GM19467 (cell line): Measurements from ENCODE around the gene INPP4B.

Experiments used
- ATAC-seq: cut with Tn5 transposase; IDR thresholded peaks from one replicate; pipeline ENCODE4 v1.9.1; 2021; ENCODE audit warnings: mild to moderate bottlenecking, moderate library complexity; ENCODE audit not compliant: unreplicated experiment

INPP4B gene

DNA sequence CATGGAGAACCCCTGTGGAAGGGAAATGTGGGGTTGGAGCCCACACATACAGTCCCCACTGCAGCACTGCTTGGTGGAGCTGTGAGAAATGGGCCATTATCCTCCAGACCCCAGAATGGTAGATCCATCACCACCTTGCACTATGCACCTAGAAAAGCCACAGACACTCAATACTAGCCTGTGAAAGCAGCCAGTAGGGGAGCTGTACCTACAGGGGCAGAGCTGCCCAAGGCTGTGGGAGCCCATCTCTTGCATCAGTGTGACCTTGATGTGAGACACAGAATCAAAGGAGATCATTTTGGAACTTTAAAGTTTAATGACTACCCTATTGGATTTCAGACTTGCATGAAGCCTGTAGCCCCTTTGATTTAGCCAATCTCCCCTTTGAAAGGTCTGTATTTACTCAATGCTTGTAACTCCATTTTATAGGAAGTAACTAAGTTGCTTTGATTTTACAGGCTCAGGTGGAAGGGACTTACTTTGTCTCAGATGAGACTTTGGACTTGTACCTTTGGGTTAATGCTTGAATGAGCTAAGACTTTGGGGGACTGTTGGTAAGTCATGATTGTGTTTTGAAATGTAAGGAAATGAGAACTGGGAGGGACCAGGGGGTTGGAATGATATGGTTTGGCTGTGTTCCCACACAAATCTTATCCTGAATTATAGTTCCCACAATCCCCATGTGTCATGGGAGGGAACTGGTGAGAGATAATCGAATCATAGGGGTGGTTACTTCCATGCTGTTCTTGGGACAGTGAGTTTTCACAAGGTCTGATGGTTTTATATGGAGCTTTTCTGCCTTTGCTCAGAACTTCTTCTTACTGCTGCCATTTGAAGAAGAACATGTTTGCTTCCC lies 352.6 kb downstream of the INPP4B start:
- no peak for ATAC-seq

DNA sequence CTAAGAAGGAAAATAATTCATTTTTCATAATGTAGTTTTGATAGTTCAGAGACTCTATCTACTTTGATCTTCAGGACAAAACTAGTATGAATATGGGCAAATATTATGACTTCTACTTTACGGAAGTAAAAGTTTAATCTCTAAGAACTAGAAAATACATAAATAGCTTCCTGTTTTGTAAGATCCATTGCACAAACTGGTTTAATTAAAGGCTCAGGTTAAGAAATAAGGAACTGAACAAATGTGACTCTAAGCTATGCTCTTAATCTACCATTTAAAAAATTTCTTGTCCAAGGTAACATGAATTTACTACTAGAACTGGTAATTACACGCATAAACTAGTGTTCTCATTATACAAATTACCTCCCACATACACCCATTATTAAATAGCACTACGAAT lies 360.6 kb downstream of the INPP4B start:
- no peak for ATAC-seq

DNA sequence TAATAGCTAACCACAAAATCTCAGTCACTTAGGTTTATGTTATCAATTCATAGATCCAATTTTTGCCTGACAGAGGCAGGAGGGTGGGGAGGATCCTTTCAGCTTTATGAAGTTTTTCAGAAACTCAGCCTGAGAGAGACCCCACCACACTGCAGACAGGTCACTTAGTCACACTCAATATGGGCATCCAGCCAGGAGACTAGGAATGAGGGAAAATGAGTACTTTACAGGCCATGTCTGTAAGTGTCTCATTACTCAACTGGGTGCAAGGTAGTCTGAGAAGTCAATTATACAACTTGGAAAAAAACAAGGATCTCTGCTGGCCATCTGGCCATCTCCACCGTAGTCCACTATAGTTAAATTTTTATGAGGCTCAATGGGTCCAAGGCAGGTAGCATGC lies 365.9 kb downstream of the INPP4B start:
- ATAC-seq, result no peak

DNA sequence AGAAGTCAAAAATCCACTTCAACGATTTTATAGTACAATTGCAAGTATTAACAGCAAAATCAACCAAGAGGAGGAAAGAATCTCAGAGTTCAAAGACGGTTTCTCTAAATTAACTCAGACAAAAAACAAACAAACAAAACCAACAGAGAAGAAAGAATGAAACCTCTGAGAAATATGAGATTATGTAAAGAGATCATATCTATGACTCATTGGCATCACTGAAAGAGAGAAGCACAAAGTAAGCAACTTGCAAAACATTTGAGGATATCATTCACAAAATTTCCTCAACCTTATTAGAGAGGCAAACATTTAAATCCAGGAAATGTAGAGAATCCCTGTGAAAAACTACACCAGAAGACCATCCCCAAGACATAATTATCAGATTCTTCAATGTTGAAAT lies 370.4 kb downstream of the INPP4B start:
- ATAC-seq, result no peak

DNA sequence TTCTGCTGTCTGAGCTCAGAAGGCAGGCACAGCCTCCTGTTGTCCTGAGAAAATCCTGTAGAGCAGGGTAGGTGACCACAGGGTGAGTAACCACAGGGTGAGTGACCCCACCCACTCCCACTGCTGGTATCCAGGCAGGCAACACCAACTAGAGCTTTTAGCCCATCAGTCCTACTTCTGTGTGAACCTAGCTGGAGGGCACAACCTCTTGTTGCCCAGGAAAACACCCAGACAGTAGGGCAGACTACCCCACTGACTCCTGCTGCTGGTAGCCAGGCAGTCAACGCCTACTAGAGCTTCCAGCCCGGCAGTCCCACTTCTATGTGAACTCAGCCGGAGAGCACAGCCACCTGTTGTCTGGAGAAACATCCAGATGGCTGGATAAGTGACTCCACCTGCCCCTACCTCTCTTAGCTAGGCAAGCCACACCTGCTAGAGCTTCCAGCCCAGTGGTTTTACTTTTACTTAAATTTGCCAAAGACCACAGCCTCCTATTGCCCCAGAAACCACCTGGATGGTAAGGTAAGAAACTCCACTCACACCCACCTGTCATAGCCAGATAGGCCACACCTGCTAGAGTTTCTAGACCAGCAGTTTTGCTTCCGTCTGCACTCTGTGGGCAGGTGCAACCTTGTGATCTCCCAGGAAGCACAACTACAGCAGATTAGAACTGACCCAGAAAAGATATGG lies 371.6 kb downstream of the INPP4B start:
- no peak for ATAC-seq

DNA sequence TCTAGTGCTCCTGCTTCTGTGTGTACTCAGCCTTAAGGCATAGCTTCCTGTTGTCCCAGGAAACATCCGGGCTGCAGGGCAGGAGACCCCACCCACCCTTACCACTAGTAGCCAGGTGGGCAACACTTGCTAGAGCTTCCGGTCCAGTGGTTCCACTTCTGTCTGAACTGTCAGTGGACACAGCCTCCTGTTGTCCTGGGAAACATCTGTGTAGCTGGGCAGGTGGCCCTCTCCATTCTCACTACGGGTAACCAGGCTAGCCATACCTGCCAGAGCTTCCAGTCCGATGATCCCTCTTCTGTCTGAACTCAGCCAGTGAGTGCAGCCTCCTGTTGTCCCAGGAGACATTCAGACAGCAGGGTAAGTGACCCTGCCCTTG lies 372.2 kb downstream of the INPP4B start:
- no peak for ATAC-seq

DNA sequence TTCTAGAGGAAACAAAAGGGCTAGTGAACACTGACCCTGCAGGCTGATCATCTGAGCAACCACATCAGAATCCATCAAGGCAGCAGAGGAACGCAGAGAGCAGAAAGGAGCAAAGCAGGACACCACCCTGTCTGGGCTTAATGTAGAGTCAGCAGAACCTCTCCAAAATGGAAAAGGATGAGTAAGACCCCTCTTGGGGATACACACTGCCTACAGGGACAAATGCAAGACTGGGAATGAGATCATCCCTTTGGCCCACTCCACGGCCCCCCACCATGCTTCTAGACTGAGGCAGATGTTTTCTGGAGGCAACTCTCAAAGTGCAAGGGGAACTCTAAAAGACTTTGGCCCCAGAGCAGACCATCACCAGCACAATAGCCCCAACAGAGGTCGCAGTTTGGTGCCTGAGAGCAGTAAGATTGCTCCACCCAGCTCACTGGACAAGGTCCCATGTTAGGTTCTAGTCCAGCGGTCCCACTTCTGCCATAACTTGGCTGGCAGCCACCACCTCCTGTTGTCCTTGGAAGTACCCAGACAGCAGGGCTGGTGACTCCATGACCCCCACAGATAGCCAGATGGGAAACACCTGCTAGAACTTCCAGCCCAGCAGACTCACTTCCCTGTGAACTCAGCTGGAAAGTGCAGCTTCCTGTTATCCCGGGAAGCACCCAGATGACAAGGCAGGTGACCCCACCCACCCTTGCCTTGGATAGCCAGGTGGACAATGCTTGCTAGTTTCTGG lies 372.7 kb downstream of the INPP4B start:
- no peak for ATAC-seq

DNA sequence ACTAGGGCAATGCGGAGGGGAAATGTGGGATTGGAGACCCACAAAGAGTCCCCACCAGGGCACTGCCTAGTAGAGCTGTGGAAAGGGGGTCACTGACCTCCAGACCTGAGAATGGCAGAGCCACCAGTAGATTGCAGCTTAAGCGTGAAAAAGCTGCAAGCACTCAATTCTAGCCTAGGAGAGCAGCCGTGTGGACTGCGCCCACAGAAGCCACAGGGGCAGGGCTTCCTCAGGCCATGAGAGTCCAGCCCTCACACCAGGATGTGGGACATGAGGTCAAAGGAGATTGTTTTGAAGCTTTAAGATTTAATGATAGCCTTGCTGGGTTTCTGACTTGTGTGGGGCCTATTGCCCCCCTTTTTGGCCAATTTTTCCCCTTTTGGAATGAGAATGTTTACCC lies 379.0 kb downstream of the INPP4B start:
- no peak for ATAC-seq

DNA sequence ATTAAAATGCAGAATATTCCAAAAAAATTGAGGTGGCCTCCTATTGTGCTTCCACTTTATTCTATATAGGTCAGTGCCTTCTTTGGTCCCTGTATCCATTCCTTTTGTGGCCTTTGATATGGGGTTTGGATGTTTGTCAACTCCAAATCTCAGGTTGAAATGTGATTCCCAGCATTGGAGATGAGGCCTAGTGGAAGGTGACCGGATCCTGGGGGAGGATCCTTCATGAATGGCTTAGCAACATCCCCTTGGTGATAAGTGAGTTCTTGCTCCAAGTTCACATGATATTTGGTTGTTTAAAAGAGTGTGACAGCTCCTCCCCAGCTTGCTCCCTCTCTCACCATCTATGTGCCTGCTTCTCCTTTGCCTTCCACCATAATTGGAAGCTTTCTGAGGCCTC lies 380.6 kb downstream of the INPP4B start:
- ATAC-seq, result no peak

DNA sequence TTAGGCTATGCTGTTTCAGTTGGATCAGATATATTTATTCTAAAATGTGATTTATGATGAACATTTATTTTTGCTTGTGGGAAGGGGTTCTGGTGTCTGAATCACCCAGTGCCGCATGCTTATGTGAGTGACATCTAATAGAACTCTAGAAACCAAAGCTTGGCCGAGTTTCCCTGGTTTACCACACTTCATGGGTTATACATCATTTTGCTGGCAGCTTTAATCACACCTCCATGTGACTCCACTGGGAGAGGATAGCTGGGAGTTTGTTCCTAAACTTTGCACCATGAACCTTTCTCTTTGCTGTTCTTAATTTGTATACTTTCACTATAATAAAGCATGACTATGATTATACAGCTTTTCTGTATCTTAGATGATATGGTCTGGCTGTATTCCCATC lies 382.9 kb downstream of the INPP4B start:
- no peak for ATAC-seq

DNA sequence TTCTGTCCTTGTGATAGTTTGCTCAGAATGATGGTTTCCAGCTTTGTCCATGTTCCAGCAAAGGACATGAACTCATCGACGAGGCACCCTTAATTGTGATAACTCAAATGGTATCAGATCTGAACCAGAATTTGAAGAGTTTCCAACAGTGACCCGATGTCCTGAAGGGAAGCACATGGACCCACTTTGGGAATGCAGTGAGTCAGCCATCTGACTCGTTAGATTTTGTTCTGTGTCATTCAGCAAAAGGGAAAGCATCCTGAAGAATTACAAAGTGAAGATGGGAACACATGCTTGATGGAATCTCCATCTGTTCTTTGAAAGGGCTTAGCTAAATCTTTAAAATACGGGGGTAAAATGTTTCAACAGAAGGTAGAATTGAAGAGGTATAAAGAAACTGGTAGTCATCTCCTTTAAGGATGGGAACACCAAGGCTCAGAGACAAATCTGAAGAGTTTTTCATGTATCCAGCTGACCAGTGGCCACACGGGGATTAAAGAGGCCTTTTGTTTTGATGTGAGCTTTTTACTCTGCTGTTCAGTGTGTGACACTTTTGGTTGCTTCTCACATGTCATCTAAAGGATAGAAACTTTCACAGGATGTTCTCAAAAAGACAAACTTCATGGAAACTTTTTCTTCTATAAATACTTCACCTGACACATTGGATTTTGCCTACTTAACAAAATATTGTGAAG lies 393.8 kb downstream of the INPP4B start:
- ATAC-seq, result no peak

DNA sequence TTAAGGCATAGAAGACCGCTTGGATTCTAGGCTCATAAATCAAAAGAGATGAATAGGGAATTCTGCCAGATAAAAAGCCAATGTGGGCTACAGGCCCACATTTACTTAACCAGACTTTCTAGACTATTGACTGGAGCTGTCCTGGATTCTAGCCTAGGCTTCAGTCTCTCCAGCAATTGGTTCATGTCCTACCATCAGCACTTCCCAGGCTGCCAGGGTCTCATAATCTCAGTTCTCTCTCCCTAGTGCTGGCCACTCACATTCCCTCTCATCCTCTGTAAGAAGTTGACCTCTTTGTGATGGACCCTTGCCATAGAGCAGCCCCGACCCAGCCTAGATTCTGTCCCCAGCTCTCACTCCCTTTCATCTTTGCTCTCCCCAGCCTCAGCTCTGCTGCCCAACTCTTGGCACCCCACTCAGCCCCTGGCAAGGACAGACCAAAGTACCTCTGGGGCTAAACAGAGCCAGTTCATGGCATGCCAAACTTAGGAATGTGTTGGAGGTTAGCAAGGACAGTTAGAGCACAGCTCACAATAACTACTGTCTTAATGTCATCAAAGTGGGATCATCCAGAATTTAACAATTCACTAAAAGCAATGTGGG lies 396.2 kb downstream of the INPP4B start:
- ATAC-seq, result no peak

DNA sequence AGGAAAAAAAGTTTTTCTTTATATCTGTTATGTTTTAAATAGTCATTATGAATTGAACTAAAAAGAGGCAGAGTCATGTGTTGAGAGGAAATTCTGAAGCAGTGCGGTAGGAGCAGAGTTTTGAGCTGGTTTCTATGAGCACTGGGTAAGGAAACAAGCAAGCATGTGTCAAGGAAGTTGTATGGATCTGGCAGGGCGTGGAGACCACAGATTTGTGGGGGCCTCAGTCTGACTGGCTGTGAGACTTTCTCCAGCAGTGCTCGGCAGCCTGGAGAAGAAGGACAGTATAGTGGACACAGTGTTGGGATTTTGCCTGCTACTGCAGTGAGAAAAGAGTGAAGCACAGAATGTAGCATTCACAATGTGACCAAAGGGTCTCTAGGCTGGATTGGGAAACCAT lies 399.1 kb downstream of the INPP4B start:
- ATAC-seq, result no peak

DNA sequence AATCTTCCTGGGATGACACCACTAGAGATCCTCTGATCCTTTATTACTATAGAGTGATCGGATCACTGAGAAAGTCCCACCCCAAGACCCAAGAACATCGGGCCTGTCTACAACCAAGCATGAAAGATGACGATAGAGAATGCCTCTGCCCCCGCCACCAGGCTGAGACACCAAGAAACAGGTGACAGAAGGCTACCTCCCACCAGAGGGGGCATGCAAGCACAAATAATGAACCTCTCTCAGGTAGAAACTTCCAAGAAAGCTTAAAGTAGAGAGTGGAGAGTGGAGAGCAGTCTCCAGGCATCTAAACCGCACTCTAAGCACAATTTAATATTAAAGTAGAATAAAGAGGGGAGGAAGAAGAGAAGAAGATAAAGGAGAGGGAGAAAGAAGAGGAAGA lies 402.6 kb downstream of the INPP4B start:
- ATAC-seq, result no peak

DNA sequence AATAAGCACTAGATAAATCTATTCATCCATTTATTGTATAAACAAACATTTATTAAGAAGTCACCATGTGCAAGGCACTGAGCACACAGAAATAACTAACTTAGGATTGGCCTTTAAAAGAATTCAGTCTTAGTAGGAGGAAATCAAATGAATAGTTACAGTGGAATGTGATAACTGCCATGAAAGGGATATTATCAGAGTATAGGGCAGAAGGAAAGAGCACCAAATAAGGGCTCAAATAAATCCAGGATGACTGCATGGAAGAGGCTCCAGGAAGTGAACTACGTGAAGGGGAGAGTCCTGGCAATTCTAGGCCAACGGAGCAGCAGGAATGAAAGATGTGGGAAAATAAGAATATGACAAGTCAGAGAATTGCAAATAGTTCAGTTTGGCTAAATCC lies 406.0 kb downstream of the INPP4B start:
- ATAC-seq, result no peak

DNA sequence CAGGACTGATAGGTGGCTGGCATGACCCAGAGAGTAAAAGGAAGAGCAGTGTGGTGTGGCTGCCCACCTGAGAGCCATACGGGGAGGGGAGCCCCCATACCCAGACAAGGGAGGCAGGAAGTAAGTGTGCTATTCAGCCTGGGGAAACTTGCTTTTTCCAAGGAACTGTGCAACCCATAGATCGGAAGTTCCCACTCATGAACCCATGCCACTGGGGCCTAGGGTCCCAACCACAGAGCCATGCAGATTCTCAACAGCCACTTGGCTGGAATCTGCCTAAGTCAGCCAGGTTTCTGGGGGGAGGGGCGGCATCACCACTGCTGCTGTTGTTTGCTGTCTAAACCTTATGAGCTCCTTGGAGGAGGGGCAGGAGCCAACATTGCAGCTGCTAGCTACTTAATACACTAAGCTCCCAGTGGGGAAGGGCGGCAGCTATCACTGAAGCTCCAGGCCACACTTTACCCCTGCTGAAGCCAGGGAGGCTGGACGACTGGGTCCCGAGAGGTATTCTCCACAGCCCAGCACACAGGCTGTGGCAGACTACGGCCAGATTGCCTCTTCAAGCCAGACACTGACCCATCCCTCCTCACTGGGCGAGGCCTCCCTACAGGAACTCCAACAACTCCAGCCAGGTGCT lies 410.4 kb downstream of the INPP4B start:
- no peak for ATAC-seq

DNA sequence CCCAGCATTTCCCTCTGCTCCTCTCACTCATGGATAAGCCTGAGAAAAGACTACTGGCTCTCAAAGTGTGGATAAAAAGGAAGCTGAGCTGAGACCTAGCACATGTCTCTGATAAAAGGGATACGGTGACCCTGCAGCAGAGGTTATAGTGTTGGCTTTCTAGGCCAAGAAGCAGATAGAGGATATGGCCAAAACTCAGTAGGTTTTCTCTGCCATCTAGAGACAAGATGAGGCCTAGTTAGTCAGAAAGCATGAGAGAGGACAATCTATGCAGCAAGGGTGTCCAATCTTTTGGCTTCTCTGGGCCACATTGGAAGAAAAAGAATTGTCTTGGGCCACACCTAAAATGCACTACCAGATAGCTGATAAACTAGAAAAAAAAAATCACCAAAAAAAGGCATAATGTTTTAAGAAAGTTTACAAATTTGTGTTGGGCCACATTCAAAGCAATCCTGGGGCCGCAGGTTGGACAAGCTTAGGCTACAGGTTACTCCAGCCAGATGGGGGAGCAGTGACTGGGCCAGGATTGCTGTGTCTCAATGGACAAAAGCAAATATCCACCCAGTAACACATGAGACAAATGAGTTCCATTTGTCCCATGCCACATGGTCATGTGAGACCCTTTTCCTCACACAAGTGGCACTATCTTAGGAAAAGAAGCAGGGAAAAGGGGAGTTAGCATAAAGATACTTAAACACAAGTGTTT lies 411.4 kb downstream of the INPP4B start:
- no peak for ATAC-seq

DNA sequence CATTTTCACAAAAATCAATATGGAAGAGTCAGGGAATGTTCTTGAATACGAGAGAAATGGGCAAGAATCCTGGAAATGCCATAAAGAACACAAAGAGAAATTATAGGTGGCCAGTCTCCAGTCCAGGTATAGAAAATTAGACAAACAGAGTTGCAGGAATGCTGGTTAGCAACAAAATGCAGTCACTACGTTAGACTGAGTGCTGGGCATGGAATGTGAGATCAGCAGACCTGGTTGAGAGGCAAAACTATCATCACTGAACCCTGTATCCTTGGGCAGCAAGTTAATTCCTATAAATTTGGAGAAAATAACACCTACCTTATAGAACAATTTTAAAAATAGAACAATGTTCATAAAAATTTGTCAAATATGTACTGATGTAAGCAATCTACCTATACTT lies 417.4 kb downstream of the INPP4B start:
- ATAC-seq, result no peak

DNA sequence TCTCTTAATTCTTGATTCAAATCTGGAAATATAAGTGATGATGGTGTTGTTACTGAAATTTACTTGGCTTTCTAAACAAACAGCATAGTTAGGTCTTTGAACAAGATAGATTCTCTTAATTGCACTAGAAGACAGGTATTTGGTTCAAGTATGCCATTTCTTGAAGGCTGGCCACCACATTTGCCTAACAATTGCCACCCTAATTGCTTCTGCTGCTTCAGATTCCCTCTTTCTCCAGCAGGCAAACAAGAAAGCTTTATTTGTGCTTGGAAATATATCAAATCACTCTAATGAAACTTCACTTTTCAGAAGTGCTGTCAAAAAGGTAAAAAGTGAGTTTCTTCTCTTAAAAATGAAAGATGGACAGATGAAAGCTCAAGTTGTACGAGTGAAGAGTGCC lies 418.6 kb downstream of the INPP4B start:
- ATAC-seq, result no peak

DNA sequence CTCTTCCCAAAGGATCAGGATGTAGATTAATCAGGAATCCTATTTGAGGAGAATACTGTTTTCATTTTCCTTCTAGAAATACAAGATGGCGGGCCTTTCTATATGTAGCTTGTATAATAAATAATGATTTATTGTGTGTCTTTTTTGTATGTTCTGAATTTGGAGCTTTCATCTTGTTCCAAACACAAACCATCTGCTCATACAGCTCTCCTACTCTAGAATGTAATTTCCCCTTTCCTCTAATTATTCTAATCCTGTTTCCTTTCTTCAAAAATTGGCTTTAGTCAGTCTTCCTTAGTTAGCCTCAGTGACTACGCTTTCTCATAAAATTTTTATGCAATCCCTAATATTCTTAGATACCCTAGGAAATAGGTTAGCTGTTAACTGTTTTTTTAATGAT lies 422.2 kb downstream of the INPP4B start:
- ATAC-seq, result no peak
